H9 (cell line): ENCODE data around the gene CXCR5. TPM values are rescaled to one million over a fixed set of nuclear protein-coding genes. Genes with fewer than 3 reads are reported as not detected.
A peak's percentile ranks its signal among the peaks of the same experiment; 100 is the strongest.

Source experiments
- DNase-seq: peaks from one replicate; pipeline ENCODE4 v3.0.0-alpha.2; 2017
- H2AFZ ChIP-seq: one replicate; pipeline ENCODE4 v1.6.1; 2013; ENCODE audit warnings: mild to moderate bottlenecking, low read length, control low read depth, moderate library complexity
- H2AK5ac ChIP-seq: 2 replicates; pipeline ENCODE4 v1.6.1; 2013; ENCODE audit warnings: low read length, control low read depth, mixed read lengths; ENCODE audit not compliant: insufficient read length
- H2BK120ac ChIP-seq: one replicate; pipeline ENCODE4 v1.6.1; 2013; ENCODE audit warnings: low read depth, mild to moderate bottlenecking, low read length, control low read depth, inconsistent platforms; ENCODE audit not compliant: poor library complexity, severe bottlenecking
- H2BK12ac ChIP-seq: 2 replicates; pipeline ENCODE4 v1.6.1; 2013; ENCODE audit warnings: low read length, control low read depth, mixed read lengths, low read depth; ENCODE audit not compliant: insufficient read length
- H2BK15ac ChIP-seq: 2 replicates; pipeline ENCODE4 v1.6.1; 2013; ENCODE audit warnings: low read depth, low read length, control low read depth
- H2BK20ac ChIP-seq: one replicate; pipeline ENCODE4 v1.6.1; 2013; ENCODE audit warnings: low read depth, mild to moderate bottlenecking, low read length, control low read depth, inconsistent platforms; ENCODE audit not compliant: poor library complexity, severe bottlenecking
- H2BK5ac ChIP-seq: 2 replicates; pipeline ENCODE4 v1.6.1; 2013; ENCODE audit warnings: low read length, control low read depth, mixed read lengths; ENCODE audit not compliant: insufficient read length
- H3K14ac ChIP-seq: 2 replicates; pipeline ENCODE4 v1.6.1; 2013; ENCODE audit warnings: low read length, control low read depth; ENCODE audit not compliant: insufficient read depth
- H3K18ac ChIP-seq: 2 replicates; pipeline ENCODE4 v1.6.1; 2013; ENCODE audit warnings: low read depth, mild to moderate bottlenecking, mixed read lengths, low read length, control low read depth; ENCODE audit not compliant: insufficient read length
- H3K23ac ChIP-seq: 2 replicates; pipeline ENCODE4 v1.6.1; 2013; ENCODE audit warnings: low read length, control low read depth, mixed read lengths, low read depth; ENCODE audit not compliant: insufficient read length
- H3K23me2 ChIP-seq: 2 replicates; pipeline ENCODE4 v1.6.1; 2013; ENCODE audit warnings: low read depth, mild to moderate bottlenecking, mixed read lengths, low read length, control low read depth; ENCODE audit not compliant: insufficient read length, poor library complexity, severe bottlenecking
- H3K27ac ChIP-seq: 2 replicates; pipeline ENCODE4 v1.5.1; 2013; ENCODE audit warnings: low read length, control low read depth, mixed read lengths, low read depth; ENCODE audit not compliant: insufficient read length
- H3K27me3 ChIP-seq: 2 replicates; pipeline ENCODE4 v1.6.1; 2013; ENCODE audit warnings: low read length, control low read depth, inconsistent platforms; ENCODE audit not compliant: insufficient read depth
- H3K4ac ChIP-seq: 2 replicates; pipeline ENCODE4 v1.6.1; 2013; ENCODE audit warnings: low read depth, mild to moderate bottlenecking, control low read depth, inconsistent platforms, low read length, moderate library complexity
- H3K4me1 ChIP-seq: 2 replicates; pipeline ENCODE4 v1.6.1; 2013; ENCODE audit warnings: low read length, control low read depth, inconsistent platforms; ENCODE audit not compliant: insufficient read depth
- H3K4me2 ChIP-seq: 2 replicates; pipeline ENCODE4 v1.6.1; 2013; ENCODE audit warnings: low read length, control low read depth, mixed read lengths; ENCODE audit not compliant: insufficient read length, insufficient read depth
- H3K56ac ChIP-seq: 2 replicates; pipeline ENCODE4 v1.6.1; 2013; ENCODE audit warnings: low read depth, mild to moderate bottlenecking, mixed read lengths, low read length, control low read depth; ENCODE audit not compliant: insufficient read length
- H3K79me1 ChIP-seq: 2 replicates; pipeline ENCODE4 v1.6.1; 2013; ENCODE audit warnings: low read depth, mild to moderate bottlenecking, moderate library complexity, low read length, control low read depth, inconsistent platforms; ENCODE audit not compliant: insufficient read depth, poor library complexity, severe bottlenecking
- H3K79me2 ChIP-seq: 2 replicates; pipeline ENCODE4 v1.6.1; 2013; ENCODE audit warnings: low read length, control low read depth, inconsistent platforms; ENCODE audit not compliant: insufficient read depth
- H3K9ac ChIP-seq: 2 replicates; pipeline ENCODE4 v1.6.1; 2013; ENCODE audit warnings: low read length, control low read depth, mixed read lengths; ENCODE audit not compliant: insufficient read length; ENCODE audit errors: extremely low read depth
- H3K9me3 ChIP-seq: one replicate; pipeline ENCODE4 v1.6.1; 2013; ENCODE audit warnings: low read depth, low read length, inconsistent platforms; ENCODE audit not compliant: control insufficient read depth
- H3T11ph ChIP-seq: one replicate; pipeline ENCODE4 v1.6.1; 2013; ENCODE audit warnings: mild to moderate bottlenecking, low read length, control low read depth, inconsistent platforms
- H4K20me1 ChIP-seq: one replicate; pipeline ENCODE4 v1.6.1; 2013; ENCODE audit not compliant: control insufficient read depth, insufficient read length, insufficient read depth
- H4K5ac ChIP-seq: 2 replicates; pipeline ENCODE4 v1.6.1; 2013; ENCODE audit warnings: low read depth, mild to moderate bottlenecking, mixed read lengths, low read length, control low read depth; ENCODE audit not compliant: insufficient read length
- H4K8ac ChIP-seq: replicated peaks from 2 replicates; pipeline ENCODE4 v1.6.1; 2013; ENCODE audit warnings: low read length, control low read depth, mixed read lengths, low read depth; ENCODE audit not compliant: insufficient read length
- H4K91ac ChIP-seq: 2 replicates; pipeline ENCODE4 v1.6.1; 2013; ENCODE audit warnings: low read depth, mild to moderate bottlenecking, moderate library complexity, mixed read lengths, low read length, control low read depth; ENCODE audit not compliant: insufficient read length
- H3K27ac Mint-ChIP-seq, 3 experiments: 2 replicates in 2 of 3; 3 replicates in 1 of 3; pipeline ENCODE4 v1.8.0; 2020 to 2021; ENCODE audit warnings: mixed read lengths in 3 of 3, mild to moderate bottlenecking in 1 of 3, moderate library complexity in 1 of 3
- H3K27me3 Mint-ChIP-seq: 2 replicates; pipeline ENCODE4 v1.8.0; 2021; ENCODE audit warnings: low read depth, mild to moderate bottlenecking, moderate library complexity, mixed read lengths
- H3K36me3 Mint-ChIP-seq, 3 experiments: 2 replicates in 2 of 3; 3 replicates in 1 of 3; pipeline ENCODE4 v1.8.0; 2020 to 2021; ENCODE audit warnings: low read depth in 3 of 3, mixed read lengths in 3 of 3; ENCODE audit not compliant: insufficient read depth in 1 of 3
- H3K4me1 Mint-ChIP-seq, 2 experiments: 2 replicates each; pipeline ENCODE4 v1.8.0; 2020; ENCODE audit warnings: mixed read lengths in 2 of 2
- H3K4me3 Mint-ChIP-seq, 2 experiments: 2 replicates in 1 of 2; 3 replicates in 1 of 2; pipeline ENCODE4 v1.8.0; 2020 to 2021; ENCODE audit warnings: mild to moderate bottlenecking in 2 of 2, mixed read lengths in 2 of 2, moderate library complexity in 1 of 2
- H3K9me3 Mint-ChIP-seq, 2 experiments: 2 replicates in 1 of 2; 3 replicates in 1 of 2; pipeline ENCODE4 v1.8.0; 2020; ENCODE audit warnings: mild to moderate bottlenecking in 2 of 2, mixed read lengths in 2 of 2, moderate library complexity in 1 of 2
- CTCF ChIP-seq: fragments of 200-600 bp; sonication (generic); conservative IDR thresholded peaks from 3 replicates; pipeline ENCODE4 v1.8.0; 2021; ENCODE audit warnings: antibody characterized with exemption, mild to moderate bottlenecking
- WGBS: extraction: QIAGEN DNeasy Blood & Tissue Kit; methylation state at CpG from one replicate; pipeline ENCODE4 v1.1.7; 2013; ENCODE audit warnings: missing lambda C conversion rate, low lambda C conversion rate, mixed read lengths; ENCODE audit not compliant: insufficient read length; ENCODE audit errors: extremely low coverage; 5-methylcytosine and 5-hydroxymethylcytosine counted together
- total RNA-seq: library from RNA; stranded (reverse); gene quantifications from 2 replicates; pipeline ENCODE4 v1.2.1, GENCODE V29; 2021

CXCR5 gene
- total RNA-seq, 1 experiment from 2014 or later = 0.07 TPM

- Histone ChIP-seq H3K23me2 (peaks cover 24% of the 10 kb centered on the region), H3K27me3 (peaks cover 2% of the 10 kb centered on the region; the same call in 1 of the 2 replicates), H2BK12ac (no peak overlapping the region), H2BK5ac (no peak overlapping the region), H3K4ac (no peak overlapping the region), H4K20me1 (no peaks in the 10 kb centered on the region), H3K23ac (no peak overlapping the region), H3K9me3 (no peaks in the 10 kb centered on the region), H3K27ac (no peak overlapping the region), H3T11ph (no peak overlapping the region), H2AK5ac (no peak overlapping the region), H4K5ac (no peak overlapping the region), H2BK15ac (no peak overlapping the region), H3K4me1 (peaks cover 5% of the 10 kb centered on the region; the same call in 1 of the 2 replicates), H3K14ac (no peak overlapping the region), H3K56ac (no peak overlapping the region), H3K79me2 (peaks cover 3% of the 10 kb centered on the region; the same call in 1 of the 2 replicates), H2BK20ac (no peak overlapping the region), H2AFZ (no peak overlapping the region), H4K91ac (no peak overlapping the region), H4K8ac (no peak overlapping the region), H3K79me1 (no peaks in the 10 kb centered on the region), H3K9ac (peak overlapping the region; percentile 39), H3K4me2 (peak overlapping the region; percentile 86), H3K18ac (peak overlapping the region; percentile 21), H2BK120ac (no peak overlapping the region)
- no peak for TF ChIP-seq CTCF
- DNase-seq = peak; percentile 93
- H3K9me3 Mint-ChIP-seq = no peaks in the 10 kb centered on the region
- peak overlapping the region; percentile 82 to 98 (median 96); a peak in 6 of 7 replicates for H3K27ac Mint-ChIP-seq
- H3K36me3 Mint-ChIP-seq = no peaks in the 10 kb centered on the region
- WGBS = no CpG with 5 or more reads among the region's 26 CpGs
- H3K27me3 Mint-ChIP-seq = peaks cover 27% of the 10 kb centered on the region
- H3K4me3 Mint-ChIP-seq = peak overlapping the region; percentile 89 to 96
- H3K4me1 Mint-ChIP-seq = peaks cover 35 to 36% of the 10 kb centered on the region in 2 experiments
Observed at GRCh38 chr11:118929501-118930093, 45.9 kb downstream of the CXCR5 start.
